Natural killer cell (primary cell): ENCODE data around the gene PRKAG2. TPM values are rescaled to one million over a fixed set of nuclear protein-coding genes. Genes with fewer than 3 reads are reported as not detected.
A peak's percentile ranks its signal among the peaks of the same experiment; 100 is the strongest.

Source experiments
- ATAC-seq, 3 donors: fragments of 150-1000 bp in 2 of 3; fragments of 200-7000 bp in 1 of 3; cut with Tn5 transposase; 1 replicate in 1 of 3; 2 replicates in 2 of 3; pipeline ENCODE4 v1.10.0; 2021; ENCODE audit warnings: mild to moderate bottlenecking in 2 of 3, moderate library complexity in 2 of 3
- DNase-seq, 2 donors: peaks; one replicate each; pipeline versions ENCODE4 v3.0.0 to v3.0.0-alpha.2; 2013 to 2021; ENCODE audit warnings: mixed read lengths in 1 of 2
- H3K27ac ChIP-seq: one replicate; pipeline ENCODE4 v1.5.1; 2013; ENCODE audit warnings: mild to moderate bottlenecking, low read length
- H3K27me3 ChIP-seq: one replicate; pipeline ENCODE4 v1.6.1; 2013; ENCODE audit warnings: low read length; ENCODE audit not compliant: control insufficient read depth, insufficient read depth
- H3K36me3 ChIP-seq: one replicate; pipeline ENCODE4 v1.6.1; 2013; ENCODE audit warnings: low read length; ENCODE audit not compliant: control insufficient read depth, insufficient read depth
- H3K4me1 ChIP-seq: one replicate; pipeline ENCODE4 v1.6.1; 2013; ENCODE audit warnings: low read length; ENCODE audit not compliant: control insufficient read depth, insufficient read depth
- H3K4me3 ChIP-seq: one replicate; pipeline ENCODE4 v1.5.1; 2013; ENCODE audit warnings: low read length
- H3K9me3 ChIP-seq: one replicate; pipeline ENCODE4 v1.6.1; 2013; ENCODE audit warnings: low read length; ENCODE audit not compliant: control insufficient read depth, insufficient read depth
- H3K27ac Mint-ChIP-seq, 2 donors: one replicate each; pipeline ENCODE4 v1.8.0; 2022; ENCODE audit warnings: mild to moderate bottlenecking in 2 of 2, mixed read lengths in 2 of 2, moderate library complexity in 1 of 2
- H3K27me3 Mint-ChIP-seq, 2 donors: one replicate each; pipeline ENCODE4 v1.8.0; 2022; ENCODE audit warnings: low read depth in 2 of 2, mixed read lengths in 2 of 2
- H3K36me3 Mint-ChIP-seq: one replicate; pipeline ENCODE4 v1.8.0; 2022; ENCODE audit warnings: mixed read lengths
- H3K4me1 Mint-ChIP-seq, 2 donors: one replicate each; pipeline ENCODE4 v1.8.0; 2022; ENCODE audit warnings: mixed read lengths in 2 of 2
- H3K4me3 Mint-ChIP-seq: one replicate; pipeline ENCODE4 v1.8.0; 2022; ENCODE audit warnings: mild to moderate bottlenecking, moderate library complexity, mixed read lengths
- H3K9me3 Mint-ChIP-seq, 2 donors: one replicate each; pipeline ENCODE4 v1.8.0; 2022; ENCODE audit warnings: mixed read lengths in 2 of 2
- WGBS: methylation state at CpG from one replicate; pipeline ENCODE4 v1.1.7; 2013; ENCODE audit warnings: missing lambda C conversion rate; ENCODE audit not compliant: insufficient coverage; 5-methylcytosine and 5-hydroxymethylcytosine counted together
- intact Hi-C: fragments of 100-400 bp; cut with micrococcal nuclease; formaldehyde crosslinking; loops from one replicate; pipeline ENCODE4 v1.14.2; 2022
- total RNA-seq, 4 donors: library from RNA; stranded (reverse); fragments of 120-200 nt in 1 of 4; gene quantifications; one replicate each; pipeline versions ENCODE4 v1.2.3 to v1.2.4, GENCODE V29; 2013 to 2022
- TF ChIP-seq, protein P1 (sequence below): fragments of 200-600 bp; IDR thresholded peaks from one replicate; pipeline ENCODE4 v1.8.0; 2022; ENCODE audit warnings: antibody characterized with exemption

Gene PRKAG2
- total RNA-seq, 3 donors from 2014 or later (not counting 1 experiment from before 2014, with no cell fraction given) = 42.6 to 66.5 (median 64.4) TPM

DNA sequence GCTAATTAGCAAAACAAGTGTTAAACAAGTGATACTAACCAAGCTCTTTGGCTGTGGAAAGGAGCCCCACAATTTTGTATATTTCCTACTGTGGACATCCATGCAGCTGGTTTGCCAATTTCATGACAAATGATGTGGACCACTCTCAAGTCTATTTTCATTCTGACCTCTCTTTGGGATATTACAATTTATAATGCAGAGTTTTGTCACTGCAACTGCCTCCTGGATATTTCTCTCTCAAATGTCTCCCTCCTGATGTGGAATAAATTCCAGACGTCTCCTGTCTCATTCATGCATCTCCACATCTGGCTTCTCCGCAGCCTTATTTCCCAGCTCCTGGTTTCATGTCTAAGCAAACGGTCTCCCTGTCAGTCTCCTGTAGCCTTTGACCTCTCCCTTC, 276.6 kb downstream of the PRKAG2 start:
- H3K4me3 Mint-ChIP-seq = no peak overlapping the region
- intact Hi-C loops = no loop called here
- ATAC-seq (no peak), DNase-seq (no peak)
- 95% methylated on average over 3 of the region's 3 CpGs for WGBS
- H3K4me1 Mint-ChIP-seq = peaks cover 23 to 38% of the 10 kb centered on the region in 2 donors
- no peaks in the 10 kb centered on the region for H3K27me3 Mint-ChIP-seq
- H3K36me3 ChIP-seq = peaks cover 4% of the 10 kb centered on the region
- H3K27me3 ChIP-seq = no peaks in the 10 kb centered on the region
- H3K4me3 ChIP-seq = no peak overlapping the region
- H3K9me3 Mint-ChIP-seq = no peaks in the 10 kb centered on the region
- peak overlapping the region in 1 of 2 donors; percentile 19 for H3K27ac Mint-ChIP-seq
- no peak overlapping the region for H3K27ac ChIP-seq
- no peaks in the 10 kb centered on the region for H3K4me1 ChIP-seq
- no peaks in the 10 kb centered on the region for H3K36me3 Mint-ChIP-seq
- TF ChIP-seq, protein P1, sequence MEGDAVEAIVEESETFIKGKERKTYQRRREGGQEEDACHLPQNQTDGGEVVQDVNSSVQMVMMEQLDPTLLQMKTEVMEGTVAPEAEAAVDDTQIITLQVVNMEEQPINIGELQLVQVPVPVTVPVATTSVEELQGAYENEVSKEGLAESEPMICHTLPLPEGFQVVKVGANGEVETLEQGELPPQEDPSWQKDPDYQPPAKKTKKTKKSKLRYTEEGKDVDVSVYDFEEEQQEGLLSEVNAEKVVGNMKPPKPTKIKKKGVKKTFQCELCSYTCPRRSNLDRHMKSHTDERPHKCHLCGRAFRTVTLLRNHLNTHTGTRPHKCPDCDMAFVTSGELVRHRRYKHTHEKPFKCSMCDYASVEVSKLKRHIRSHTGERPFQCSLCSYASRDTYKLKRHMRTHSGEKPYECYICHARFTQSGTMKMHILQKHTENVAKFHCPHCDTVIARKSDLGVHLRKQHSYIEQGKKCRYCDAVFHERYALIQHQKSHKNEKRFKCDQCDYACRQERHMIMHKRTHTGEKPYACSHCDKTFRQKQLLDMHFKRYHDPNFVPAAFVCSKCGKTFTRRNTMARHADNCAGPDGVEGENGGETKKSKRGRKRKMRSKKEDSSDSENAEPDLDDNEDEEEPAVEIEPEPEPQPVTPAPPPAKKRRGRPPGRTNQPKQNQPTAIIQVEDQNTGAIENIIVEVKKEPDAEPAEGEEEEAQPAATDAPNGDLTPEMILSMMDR = no peak
- no peaks in the 10 kb centered on the region for H3K9me3 ChIP-seq

DNA sequence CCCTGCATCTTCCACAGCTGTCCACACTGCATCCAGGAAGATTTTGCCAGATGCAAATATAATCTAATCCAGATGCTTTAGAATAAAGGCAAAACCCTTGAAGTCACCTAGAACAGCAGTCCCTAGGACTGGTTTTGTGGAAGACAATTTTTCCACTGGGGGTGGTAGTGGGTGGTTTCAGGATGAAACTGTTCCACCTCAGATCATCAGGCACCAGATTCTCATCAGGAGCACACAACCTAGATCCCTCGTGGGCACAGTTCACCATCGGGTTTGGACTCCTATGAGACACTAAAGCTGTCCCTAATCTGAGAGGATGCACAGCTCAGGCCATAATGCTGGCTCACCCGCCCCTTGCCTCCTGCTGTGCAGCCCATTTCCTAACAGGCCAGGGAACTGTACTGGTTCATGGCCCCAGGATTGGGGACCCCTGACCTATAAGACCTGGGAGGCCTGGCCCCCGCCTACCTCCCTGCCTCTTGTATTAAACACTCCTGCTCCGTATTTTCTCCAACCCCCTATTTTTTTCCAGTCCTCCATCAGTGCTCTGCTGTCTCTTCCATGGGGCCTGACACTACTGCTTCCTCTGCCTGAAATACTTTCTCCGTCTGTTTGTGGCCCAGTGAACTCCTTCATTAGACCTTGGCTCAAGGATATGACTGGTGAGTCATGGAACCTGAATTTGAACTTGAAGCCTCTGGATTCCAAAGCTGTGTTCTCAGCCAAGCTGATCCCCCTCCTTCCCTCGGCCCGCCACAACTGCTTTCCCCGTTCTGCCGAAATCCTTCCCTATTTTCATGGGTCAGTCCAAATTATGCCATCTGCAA, 277.3 kb downstream of the PRKAG2 start:
- Mint-ChIP-seq H3K27ac (peak overlapping the region in 1 of 2 donors; percentile 19), H3K27me3 (no peaks in the 10 kb centered on the region), H3K36me3 (no peaks in the 10 kb centered on the region), H3K4me1 (peaks cover 25 to 38% of the 10 kb centered on the region in 2 donors), H3K9me3 (no peaks in the 10 kb centered on the region), H3K4me3 (no peak overlapping the region)
- H3K27ac ChIP-seq = no peak overlapping the region
- H3K4me3 ChIP-seq = no peak overlapping the region
- 92% methylated on average over 10 of the region's 10 CpGs for WGBS
- no peaks in the 10 kb centered on the region for H3K9me3 ChIP-seq
- TF ChIP-seq, protein P1 = no peak
- H3K4me1 ChIP-seq = no peaks in the 10 kb centered on the region
- DNase-seq = no peak
- no peaks in the 10 kb centered on the region for H3K27me3 ChIP-seq
- intact Hi-C loops = no loop called here
- ATAC-seq = no peak
- H3K36me3 ChIP-seq = peaks cover 7% of the 10 kb centered on the region

DNA sequence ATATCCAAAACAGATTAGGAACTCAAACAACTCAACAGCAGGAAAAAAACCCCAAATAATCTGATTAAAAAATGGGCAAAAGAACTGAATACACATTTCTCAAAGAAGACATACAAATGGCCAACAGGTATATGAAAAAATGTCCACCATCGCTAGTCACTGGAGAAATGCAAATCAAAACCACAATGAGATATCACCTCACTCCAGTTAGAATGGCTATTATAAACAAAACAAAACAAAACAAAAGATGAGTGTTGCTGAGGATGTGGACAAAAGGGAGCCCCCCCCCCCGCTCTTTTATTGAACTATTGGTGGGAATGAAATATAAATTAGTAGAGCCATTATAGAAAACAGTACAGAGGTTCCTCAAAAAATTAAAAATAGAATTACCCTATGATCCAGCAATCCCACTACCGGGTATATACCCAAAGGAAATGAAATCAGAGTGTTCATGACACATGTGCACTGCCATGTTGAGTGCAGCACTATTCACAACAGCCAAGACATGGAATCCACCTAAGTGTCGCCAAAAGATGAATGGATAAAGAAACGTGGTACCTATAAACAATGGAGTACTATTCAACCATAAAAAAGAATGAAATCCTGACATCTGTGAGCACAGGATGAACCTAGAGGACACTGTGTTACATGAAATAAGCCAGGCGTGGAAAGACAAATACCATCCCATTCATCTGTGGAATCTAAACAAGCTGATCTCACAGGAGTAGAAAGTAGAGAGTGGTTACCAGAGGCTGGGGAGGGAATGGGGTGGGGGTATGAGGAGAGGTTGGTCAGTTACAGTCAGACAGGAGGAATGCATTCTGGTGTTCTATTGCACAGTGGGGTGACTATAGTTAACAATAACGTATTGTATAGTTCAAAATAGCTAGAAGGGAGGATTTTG, 279.1 kb downstream of the PRKAG2 start:
- WGBS = 88% methylated on average over 4 of the region's 7 CpGs
- DNase-seq = no peak
- Histone ChIP-seq H3K4me1 (no peaks in the 10 kb centered on the region), H3K27me3 (no peaks in the 10 kb centered on the region), H3K27ac (no peak overlapping the region), H3K9me3 (no peaks in the 10 kb centered on the region), H3K4me3 (no peak overlapping the region), H3K36me3 (peaks cover 10% of the 10 kb centered on the region)
- Mint-ChIP-seq H3K4me3 (no peak overlapping the region), H3K27ac (no peak overlapping the region), H3K27me3 (no peaks in the 10 kb centered on the region), H3K4me1 (peaks cover 25 to 31% of the 10 kb centered on the region in 2 donors), H3K36me3 (no peaks in the 10 kb centered on the region), H3K9me3 (no peaks in the 10 kb centered on the region)
- no peak for ATAC-seq
- intact Hi-C loops = no loop called here
- TF ChIP-seq, protein P1 = no peak
